Neuronal stem cell (in vitro differentiated cells): ENCODE results near the gene STK33.
A peak's percentile ranks its signal among the peaks of the same experiment; 100 is the strongest.

Experiments
- DNase-seq: peaks from one replicate; pipeline ENCODE4 v3.0.0-alpha.2; 2013; ENCODE audit warnings: low spot score
- H2AFZ ChIP-seq: one replicate; pipeline ENCODE4 v1.6.1; 2013; ENCODE audit warnings: mild to moderate bottlenecking, low read length, inconsistent platforms
- H2AK5ac ChIP-seq: 2 replicates; pipeline ENCODE4 v1.6.1; 2013; ENCODE audit warnings: low read depth, mild to moderate bottlenecking, inconsistent platforms, low read length, moderate library complexity, mixed read lengths
- H2BK120ac ChIP-seq: 2 replicates; pipeline ENCODE4 v1.6.1; 2013; ENCODE audit warnings: low read depth, mild to moderate bottlenecking, inconsistent platforms, low read length, moderate library complexity, mixed read lengths
- H2BK12ac ChIP-seq: one replicate; pipeline ENCODE4 v1.6.1; 2013; ENCODE audit warnings: low read length, inconsistent platforms
- H2BK15ac ChIP-seq: 2 replicates; pipeline ENCODE4 v1.6.1; 2013; ENCODE audit warnings: mild to moderate bottlenecking, low read length, inconsistent platforms, mixed read lengths
- H2BK5ac ChIP-seq: one replicate; pipeline ENCODE4 v1.6.1; 2013; ENCODE audit warnings: inconsistent platforms, mild to moderate bottlenecking, low read length, moderate library complexity
- H3K14ac ChIP-seq: one replicate; pipeline ENCODE4 v1.6.1; 2013; ENCODE audit warnings: low read length, inconsistent platforms
- H3K18ac ChIP-seq: 2 replicates; pipeline ENCODE4 v1.6.1; 2013; ENCODE audit warnings: low read length, inconsistent platforms
- H3K23ac ChIP-seq: 2 replicates; pipeline ENCODE4 v1.6.1; 2013; ENCODE audit warnings: low read depth, mild to moderate bottlenecking, mixed read lengths, low read length, inconsistent platforms; ENCODE audit not compliant: poor library complexity
- H3K27ac ChIP-seq: replicated peaks from 3 replicates; pipeline ENCODE4 v1.5.1; 2013; ENCODE audit warnings: low read length, inconsistent platforms
- H3K27me3 ChIP-seq, 3 experiments: 2 replicates each; pipeline ENCODE4 v1.6.1; 2013; ENCODE audit warnings: low read length in 3 of 3, mild to moderate bottlenecking in 2 of 3, inconsistent platforms in 1 of 3, low read depth in 1 of 3, mixed read lengths in 1 of 3, moderate library complexity in 1 of 3; ENCODE audit not compliant: control insufficient read depth in 3 of 3, insufficient read depth in 3 of 3
- H3K36me3 ChIP-seq, 2 donors: replicated peaks in 1 of 2; 2 replicates each; pipeline ENCODE4 v1.6.1; 2013; ENCODE audit warnings: low read length in 2 of 2; ENCODE audit not compliant: control insufficient read depth in 2 of 2, insufficient read depth in 2 of 2
- H3K4ac ChIP-seq: 2 replicates; pipeline ENCODE4 v1.6.1; 2013; ENCODE audit warnings: inconsistent platforms, mild to moderate bottlenecking, low read length, moderate library complexity
- H3K4me1 ChIP-seq, 2 donors: 1 replicate in 1 of 2; 2 replicates in 1 of 2; pipeline ENCODE4 v1.6.1; 2013; ENCODE audit warnings: low read length in 2 of 2, low read depth in 1 of 2; ENCODE audit not compliant: control insufficient read depth in 2 of 2, insufficient read depth in 1 of 2
- H3K4me2 ChIP-seq: one replicate; pipeline ENCODE4 v1.6.1; 2013; ENCODE audit warnings: mild to moderate bottlenecking, low read length, inconsistent platforms; ENCODE audit not compliant: insufficient read depth, poor library complexity, severe bottlenecking
- H3K4me3 ChIP-seq, 2 donors: 2 replicates each; pipeline ENCODE4 v1.5.1; 2013; ENCODE audit warnings: low read length in 2 of 2, mild to moderate bottlenecking in 2 of 2, inconsistent platforms in 1 of 2, moderate library complexity in 1 of 2
- H3K79me1 ChIP-seq: one replicate; pipeline ENCODE4 v1.6.1; 2013; ENCODE audit warnings: low read depth, mild to moderate bottlenecking, inconsistent platforms, low read length, moderate library complexity
- H3K9ac ChIP-seq: one replicate; pipeline ENCODE4 v1.6.1; 2013; ENCODE audit warnings: mild to moderate bottlenecking, low read depth, low read length, inconsistent platforms; ENCODE audit not compliant: poor library complexity
- H3K9me3 ChIP-seq, 2 donors: replicated peaks in 1 of 2; 2 replicates each; pipeline versions ENCODE3 to v1.6.1; 2013; ENCODE audit warnings: low read length in 2 of 2, mild to moderate bottlenecking in 2 of 2, inconsistent platforms in 1 of 2, low read depth in 1 of 2, mixed read lengths in 1 of 2, moderate library complexity in 1 of 2; ENCODE audit not compliant: control insufficient read depth in 2 of 2, insufficient read depth in 1 of 2
- H4K8ac ChIP-seq: one replicate; pipeline ENCODE4 v1.6.1; 2013; ENCODE audit warnings: low read depth, mild to moderate bottlenecking, inconsistent platforms, low read length, moderate library complexity
- H4K91ac ChIP-seq: one replicate; pipeline ENCODE4 v1.6.1; 2013; ENCODE audit warnings: low read length, low read depth, mild to moderate bottlenecking, inconsistent platforms; ENCODE audit not compliant: poor library complexity
- WGBS, 2 donors: extraction: QIAGEN DNeasy Blood & Tissue Kit; methylation state at CpG; one replicate each; pipeline ENCODE4 v1.1.7; 2013; ENCODE audit warnings: missing lambda C conversion rate in 2 of 2, mixed read lengths in 1 of 2; ENCODE audit not compliant: insufficient read length in 2 of 2, insufficient replicate concordance in 1 of 2; ENCODE audit errors: extremely low coverage in 2 of 2; 5-methylcytosine and 5-hydroxymethylcytosine counted together

Gene STK33

DNA sequence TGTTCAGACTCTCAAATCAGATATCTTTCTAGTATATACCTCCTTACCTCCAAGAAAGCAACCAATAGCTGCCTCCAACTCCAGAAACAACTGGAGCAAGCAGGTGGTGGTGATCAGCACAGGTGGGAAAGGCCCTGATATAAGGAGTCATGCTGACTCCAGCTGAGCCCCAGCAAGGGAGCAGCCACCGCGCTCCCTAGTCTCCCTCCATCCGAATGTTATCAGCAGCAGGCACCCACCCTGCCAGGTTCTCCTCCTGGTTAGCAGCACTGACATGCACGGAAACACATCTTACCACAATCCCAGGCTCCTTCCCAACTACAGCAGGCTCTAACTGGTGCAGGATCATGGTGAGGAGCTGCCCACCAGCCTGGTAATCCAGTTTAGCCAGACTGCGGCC is 18.5 kb upstream of the STK33 start:
- H3K23ac ChIP-seq, result peak overlapping the region; percentile 26
- no peaks in the 10 kb centered on the region for H3K9me3 ChIP-seq
- peak overlapping the region; percentile 11 for H3K18ac ChIP-seq
- no peak overlapping the region for H3K4ac ChIP-seq
- no peak overlapping the region for H2BK120ac ChIP-seq
- no peaks in the 10 kb centered on the region for H3K79me1 ChIP-seq
- no peak for DNase-seq
- H3K9ac ChIP-seq, result no peak overlapping the region
- H3K14ac ChIP-seq, result no peak overlapping the region
- no peak overlapping the region for H3K27ac ChIP-seq
- H2BK5ac ChIP-seq, result no peak overlapping the region
- H2AK5ac ChIP-seq, result no peak overlapping the region
- H2AFZ ChIP-seq, result no peak overlapping the region
- H3K4me1 ChIP-seq, result peaks cover 1 to 12% of the 10 kb centered on the region in 2 donors
- H2BK15ac ChIP-seq, result no peak overlapping the region
- no peak overlapping the region for H3K4me3 ChIP-seq
- H4K8ac ChIP-seq, result no peak overlapping the region
- H2BK12ac ChIP-seq, result no peak overlapping the region
- H3K4me2 ChIP-seq, result no peak overlapping the region
- peaks cover 0 to 6% of the 10 kb centered on the region in 2 donors for H3K36me3 ChIP-seq
- WGBS, 2 donors, result no CpG with 5 or more reads among the region's 5 CpGs
- no peaks in the 10 kb centered on the region for H3K27me3 ChIP-seq
- H4K91ac ChIP-seq, result no peak overlapping the region

DNA sequence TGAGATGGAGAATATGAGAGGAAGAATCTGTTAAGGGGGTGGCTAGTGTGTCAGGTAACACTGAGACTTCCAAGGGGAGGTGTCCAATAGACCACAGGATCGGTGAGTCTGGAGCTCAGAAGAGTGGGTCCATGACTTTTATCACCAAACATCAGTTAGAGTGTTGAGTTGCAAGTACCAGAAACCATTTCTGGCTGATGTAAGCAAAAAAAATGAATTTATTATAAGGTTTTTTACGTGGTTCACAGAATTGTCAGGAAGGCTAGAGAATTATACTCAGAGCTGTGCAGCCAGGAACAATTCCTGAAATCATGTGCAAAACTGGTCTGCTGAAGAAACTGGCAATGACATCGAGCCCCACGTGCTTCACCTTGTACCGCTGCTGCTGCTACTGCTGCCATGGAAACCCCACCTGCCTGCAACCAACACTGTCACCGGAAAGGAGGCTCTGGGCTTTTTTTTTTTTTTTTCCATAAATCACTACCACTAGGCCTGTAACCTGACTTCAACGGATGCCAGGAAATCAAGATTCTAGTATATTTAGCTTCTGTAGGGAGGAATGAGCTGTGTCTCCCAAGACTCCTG is 16.6 kb upstream of the STK33 start:
- Histone ChIP-seq H2AK5ac (no peak overlapping the region), H2BK120ac (no peak overlapping the region), H2BK15ac (no peak overlapping the region), H2BK5ac (no peak overlapping the region), H3K9me3 (no peaks in the 10 kb centered on the region), H3K23ac (no peak overlapping the region), H3K4me1 (peaks cover 1 to 12% of the 10 kb centered on the region in 2 donors), H2AFZ (no peak overlapping the region), H3K18ac (no peak overlapping the region), H3K79me1 (no peaks in the 10 kb centered on the region), H3K27me3 (no peaks in the 10 kb centered on the region), H4K91ac (no peak overlapping the region), H4K8ac (no peak overlapping the region), H3K36me3 (no peaks in the 10 kb centered on the region), H3K14ac (no peak overlapping the region), H3K4ac (no peak overlapping the region), H3K4me2 (no peak overlapping the region), H3K9ac (no peak overlapping the region), H3K4me3 (no peak overlapping the region), H2BK12ac (no peak overlapping the region), H3K27ac (no peak overlapping the region)
- DNase-seq, result no peak
- WGBS, 2 donors, result no CpG with 5 or more reads among the region's 7 CpGs

DNA sequence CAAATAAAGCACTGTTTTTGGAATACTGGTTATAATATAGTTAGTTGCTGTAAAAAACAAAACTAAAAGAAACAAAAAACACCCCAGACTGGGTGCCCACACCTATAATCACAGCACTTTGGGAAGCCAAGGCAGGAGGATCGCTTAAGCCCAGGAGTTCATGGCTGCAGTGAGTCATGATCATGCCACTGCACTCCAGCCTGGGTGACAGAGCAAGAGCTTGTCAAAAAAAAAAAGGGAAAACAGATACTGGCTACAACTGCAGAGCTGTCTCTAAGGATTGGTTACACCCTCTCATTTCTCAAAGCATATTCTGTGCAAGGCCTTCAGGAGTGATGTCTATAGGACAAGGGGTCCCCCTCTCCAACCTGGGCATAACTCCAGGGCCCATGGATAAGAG is 14.6 kb upstream of the STK33 start:
- Histone ChIP-seq H3K9me3 (no peaks in the 10 kb centered on the region), H3K4me2 (no peak overlapping the region), H3K23ac (no peak overlapping the region), H3K18ac (no peak overlapping the region), H3K36me3 (no peaks in the 10 kb centered on the region), H3K4ac (no peak overlapping the region), H2BK5ac (no peak overlapping the region), H2AK5ac (no peak overlapping the region), H3K27me3 (no peaks in the 10 kb centered on the region), H3K79me1 (no peaks in the 10 kb centered on the region), H2BK15ac (no peak overlapping the region), H4K91ac (no peak overlapping the region), H3K4me3 (no peak overlapping the region), H2BK12ac (no peak overlapping the region), H3K9ac (no peak overlapping the region), H2AFZ (no peak overlapping the region), H4K8ac (no peak overlapping the region), H3K27ac (no peak overlapping the region), H2BK120ac (no peak overlapping the region), H3K4me1 (peaks cover 1 to 11% of the 10 kb centered on the region in 2 donors), H3K14ac (no peak overlapping the region)
- no peak for DNase-seq
- WGBS, 2 donors, result no CpG with 5 or more reads among the region's 1 CpG

DNA sequence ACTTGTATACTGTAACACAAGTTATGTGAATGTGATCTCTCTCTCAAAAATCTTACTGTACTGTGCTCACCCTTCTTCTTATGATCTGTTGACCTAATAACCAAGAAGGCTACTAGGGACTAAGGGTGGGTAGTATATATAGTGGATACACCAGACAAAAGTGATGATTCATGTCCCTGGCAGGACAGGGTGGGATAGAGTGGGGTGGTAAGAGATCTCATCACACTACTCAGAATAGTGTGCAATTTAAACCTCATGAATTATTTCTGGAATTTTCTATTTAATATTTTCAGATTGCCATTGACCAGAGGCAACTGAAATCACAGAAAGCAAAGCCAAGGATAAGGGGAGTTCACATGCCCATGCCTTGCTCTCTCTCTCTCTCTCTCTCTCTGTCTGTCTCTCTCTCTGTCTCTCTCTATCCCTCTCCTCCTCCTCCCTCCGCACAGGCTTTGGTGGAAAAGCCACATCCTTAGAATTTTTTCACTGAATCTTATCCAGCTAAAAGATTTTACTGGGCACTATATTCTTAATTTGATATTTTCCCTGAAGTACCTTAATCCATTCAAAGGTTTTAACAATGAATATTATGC is 12.0 kb upstream of the STK33 start:
- Histone ChIP-seq H2BK120ac (no peak overlapping the region), H2BK15ac (no peak overlapping the region), H3K27ac (no peak overlapping the region), H3K14ac (no peak overlapping the region), H3K18ac (no peak overlapping the region), H3K79me1 (no peaks in the 10 kb centered on the region), H3K4ac (no peak overlapping the region), H2BK5ac (no peak overlapping the region), H3K36me3 (no peaks in the 10 kb centered on the region), H3K4me1 (peaks cover 6 to 7% of the 10 kb centered on the region in 2 donors), H2BK12ac (no peak overlapping the region), H3K27me3 (no peaks in the 10 kb centered on the region), H4K91ac (no peak overlapping the region), H3K9me3 (no peaks in the 10 kb centered on the region), H3K9ac (no peak overlapping the region), H2AFZ (no peak overlapping the region), H3K4me2 (no peak overlapping the region), H3K4me3 (no peak overlapping the region), H2AK5ac (no peak overlapping the region), H3K23ac (no peak overlapping the region), H4K8ac (no peak overlapping the region)
- DNase-seq, result no peak
- WGBS, 2 donors, result no CpG with 5 or more reads among the region's 1 CpG
